NCI-H460 (cell line): ENCODE results near the gene BHLHE40. TPM values are rescaled to one million over a fixed set of nuclear protein-coding genes. Genes with fewer than 3 reads are reported as not detected.

ENCODE experiments used
- DNase-seq: peaks from one replicate; pipeline ENCODE4 v3.0.0-alpha.2; 2016; ENCODE audit warnings: low read depth; ENCODE audit errors: extremely low read depth
- total RNA-seq: library from RNA; depleted of rRNA; stranded (reverse); fragments of >200 nt; shearing (Covaris generic); gene quantifications from 2 replicates; pipeline ENCODE4 v1.2.3, GENCODE V29; 2014

BHLHE40 gene
- total RNA-seq, 1 experiment from 2014 or later = 76.8 TPM

GRCh38 chr3:4996771-4997291 lies 17.6 kb downstream of the BHLHE40 start:
- no peak for DNase-seq

- no peak for DNase-seq
Measured at GRCh38 chr3:4997946-4998345, 18.7 kb downstream of the BHLHE40 start.

- DNase-seq = no peak
Measured at GRCh38 chr3:4999531-5000184, 20.4 kb downstream of the BHLHE40 start.

GRCh38 chr3:5001135-5001534 lies 21.9 kb downstream of the BHLHE40 start:
- DNase-seq = no peak

- DNase-seq = no peak
Measured at GRCh38 chr3:5001805-5002173, 22.6 kb downstream of the BHLHE40 start.

- no peak for DNase-seq
Measured at GRCh38 chr3:5002174-5002870, 23.1 kb downstream of the BHLHE40 start.

- DNase-seq = no peak
Measured at GRCh38 chr3:5002871-5003247, 23.6 kb downstream of the BHLHE40 start.

GRCh38 chr3:5004319-5005152 lies 25.3 kb downstream of the BHLHE40 start:
- no peak for DNase-seq

- no peak for DNase-seq
Measured at GRCh38 chr3:5005367-5005766, 26.1 kb downstream of the BHLHE40 start.

GRCh38 chr3:5006755-5007202 lies 27.5 kb downstream of the BHLHE40 start:
- no peak for DNase-seq

GRCh38 chr3:5007873-5008272 lies 28.6 kb downstream of the BHLHE40 start:
- no peak for DNase-seq

GRCh38 chr3:5009506-5010109 lies 30.4 kb downstream of the BHLHE40 start:
- no peak for DNase-seq

- DNase-seq = no peak
Measured at GRCh38 chr3:5010140-5010539, 30.9 kb downstream of the BHLHE40 start.

- no peak for DNase-seq
Measured at GRCh38 chr3:5010706-5011554, 31.7 kb downstream of the BHLHE40 start.

- no peak for DNase-seq
Measured at GRCh38 chr3:5011555-5012256, 32.5 kb downstream of the BHLHE40 start.

GRCh38 chr3:5012367-5012766 lies 33.1 kb downstream of the BHLHE40 start:
- no peak for DNase-seq

GRCh38 chr3:5013021-5013906 lies 34.0 kb downstream of the BHLHE40 start:
- DNase-seq = no peak

GRCh38 chr3:5014391-5014790 lies 35.2 kb downstream of the BHLHE40 start:
- DNase-seq = no peak
